Subcutaneous adipose tissue (tissue), 4 donors: ENCODE measurements around the gene PGP. TPM values are rescaled to one million over a fixed set of nuclear protein-coding genes. Genes with fewer than 3 reads are reported as not detected.

Source experiments
- CTCF ChIP-seq: fragments of 450-650 bp; IDR thresholded peaks from one replicate; pipeline ENCODE4 v1.5.1; 2016; ENCODE audit warnings: low read depth, mild to moderate bottlenecking, control low read depth, antibody characterized with exemption, moderate library complexity
- total RNA-seq, 4 donors: library from RNA; depleted of rRNA; stranded (reverse); fragments of >200 nt; gene quantifications; one replicate each; pipeline ENCODE4 v1.1.0, GENCODE V29; 2016

PGP gene
- total RNA-seq, 4 donors from 2014 or later = 7.7 to 21.1 (median 10.3) TPM

DNA sequence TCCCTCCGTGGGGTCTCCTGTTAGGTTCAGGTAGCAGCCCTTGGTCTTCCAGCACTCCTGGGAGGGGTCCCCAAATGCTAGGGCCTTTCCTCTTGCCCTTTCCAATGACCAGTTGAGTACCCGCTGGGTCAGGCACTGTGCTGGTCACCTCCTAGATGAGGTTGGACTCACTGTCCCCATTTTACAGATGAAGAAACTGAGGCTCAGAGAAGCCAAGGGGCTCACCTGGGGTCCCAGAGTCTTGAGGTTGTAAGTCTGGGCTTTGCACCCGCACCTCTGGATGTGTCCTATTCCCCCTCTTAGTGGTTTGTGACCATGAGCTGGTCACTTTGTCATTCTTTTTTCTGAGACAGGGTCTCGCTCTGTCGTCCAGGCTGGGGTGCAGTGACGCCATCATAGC is 16.9 kb downstream of the PGP start:
- no peak for TF ChIP-seq CTCF

DNA sequence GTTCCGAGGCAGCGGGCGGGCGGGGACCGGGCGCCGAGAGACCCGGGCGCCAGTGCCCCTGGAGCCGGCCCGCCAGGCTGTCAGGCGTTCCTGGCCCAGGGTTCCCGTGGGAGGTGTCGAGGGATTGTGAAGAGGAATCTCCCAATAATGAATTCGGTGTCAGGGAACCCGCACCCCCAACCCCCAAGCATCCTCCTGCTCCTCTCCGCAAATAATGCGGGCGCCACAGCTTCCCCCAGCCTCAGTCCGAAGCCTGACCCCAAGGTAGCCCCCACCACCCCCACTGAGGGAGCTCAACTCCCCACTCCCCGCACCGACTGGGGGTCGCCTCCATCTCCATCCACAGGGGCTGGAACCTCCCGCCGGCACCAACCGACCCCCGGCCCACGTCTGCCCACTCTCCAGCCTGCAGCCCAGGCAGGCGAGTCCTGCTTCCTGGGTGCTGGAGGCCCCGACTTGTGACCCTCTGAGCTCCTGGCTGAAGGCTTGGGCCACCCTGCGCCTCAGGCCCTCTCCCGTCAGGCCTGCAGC is 17.6 kb downstream of the PGP start:
- no peak for TF ChIP-seq CTCF

GRCh38 chr16:2196162-2196980 is 18.3 kb downstream of the PGP start, which contains the start of gene CASKIN1:
Gene CASKIN1, minus strand, starts transcription at chr16:2196605. Its CDS starts 173 bp downstream, at chr16:2196432.
- no peak for TF ChIP-seq CTCF

GRCh38 chr16:2195322-2196161 is 19.1 kb downstream of the PGP start:
- TF ChIP-seq CTCF = no peak

DNA sequence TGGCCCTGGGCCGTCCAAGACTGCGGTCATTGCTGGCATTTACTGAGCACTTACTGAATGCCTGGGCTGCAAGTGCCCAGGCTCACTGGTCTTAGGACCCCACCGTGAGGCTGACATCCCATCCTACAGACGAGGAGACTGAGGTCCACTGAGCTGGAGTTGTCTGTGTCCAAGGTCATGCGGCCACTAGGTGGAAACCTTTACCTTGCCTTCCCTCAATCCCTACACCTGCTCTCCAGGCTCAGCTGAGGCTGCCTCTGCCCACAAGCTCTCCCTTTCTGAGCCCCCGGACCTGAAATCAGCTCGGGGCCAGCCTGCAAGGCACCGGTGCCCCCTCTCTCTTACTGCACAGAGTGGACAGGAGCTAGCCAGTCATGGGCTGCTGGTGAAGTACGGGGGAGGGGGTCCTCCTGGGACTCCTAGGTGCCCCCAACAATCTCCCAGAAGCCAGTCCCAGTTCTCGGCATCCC is 19.8 kb downstream of the PGP start:
- TF ChIP-seq CTCF = no peak

GRCh38 chr16:2194166-2194834 is 20.3 kb downstream of the PGP start:
- TF ChIP-seq CTCF = no peak
